NT2/D1 (cell line): ENCODE data around the gene CCAR1.
"Not testable (repeated sequence)": the region's sequence is repeated elsewhere in the genome, so short reads cannot be mapped to it uniquely, and the experiment has no call there.

Source experiments
- DNase-seq: peaks from one replicate; pipeline ENCODE4 v3.0.0-alpha.2; 2011; ENCODE audit warnings: low read depth, low spot score
- H3K27me3 ChIP-seq: 2 replicates; pipeline ENCODE4 v1.6.0; 2011; ENCODE audit warnings: mild to moderate bottlenecking; ENCODE audit not compliant: insufficient read length, insufficient read depth
- H3K36me3 ChIP-seq: 2 replicates; pipeline ENCODE4 v1.6.1; 2011; ENCODE audit warnings: mild to moderate bottlenecking, low read length, mixed read lengths; ENCODE audit not compliant: insufficient read depth, insufficient read length
- H3K4me1 ChIP-seq: 2 replicates; pipeline ENCODE4 v1.5.1; 2011; ENCODE audit not compliant: insufficient read depth, insufficient read length
- H3K4me3 ChIP-seq: 2 replicates; pipeline ENCODE4 v1.5.1; 2011; ENCODE audit warnings: low read depth; ENCODE audit not compliant: insufficient read length
- H3K9ac ChIP-seq: 2 replicates; pipeline ENCODE4 v1.6.0; 2011; ENCODE audit warnings: low read depth; ENCODE audit not compliant: insufficient read length
- H3K9me3 ChIP-seq: 2 replicates; pipeline ENCODE4 v1.5.1; 2011; ENCODE audit warnings: mild to moderate bottlenecking, low read length; ENCODE audit not compliant: insufficient read depth
- SUZ12 ChIP-seq: IDR thresholded peaks from 2 replicates; pipeline ENCODE4 v1.6.1; 2011; ENCODE audit not compliant: insufficient read length, insufficient read depth; ENCODE audit errors: extremely low read depth
- YY1 ChIP-seq: IDR thresholded peaks from 2 replicates; pipeline ENCODE4 v1.6.1; 2011; ENCODE audit not compliant: insufficient read length, insufficient read depth
- ZNF274 ChIP-seq: IDR thresholded peaks from 2 replicates; pipeline ENCODE4 v1.6.1; 2011; ENCODE audit warnings: mild to moderate bottlenecking, low read depth, low read length

CCAR1 gene

GRCh38 chr10:68720793-68721672 is at the start of gene CCAR1:
CCAR1 (plus strand) TSS chr10:68721239; CDS start chr10:68722505, 1,266 bp downstream.
- peak within 1 kb of the TSS; percentile 82 for H3K4me3 ChIP-seq
- peak; percentile 94 for DNase-seq
- TF ChIP-seq YY1 (peak; percentile 49), SUZ12 (no peak)
- H3K36me3 ChIP-seq: peaks cover 20% of the 10 kb centered on the region
- no peaks in the 10 kb centered on the region for H3K9me3 ChIP-seq
- H3K4me1 ChIP-seq: no peaks in the 10 kb centered on the region
- H3K27me3 ChIP-seq: no peaks in the 10 kb centered on the region
- H3K9ac ChIP-seq: peak within 1 kb of the TSS; percentile 95

GRCh38 chr10:68684413-68684812 is 36.6 kb upstream of the CCAR1 start:
- Histone ChIP-seq H3K27me3 (no peaks in the 10 kb centered on the region), H3K4me1 (no peaks in the 10 kb centered on the region), H3K36me3 (peaks cover 46% of the 10 kb centered on the region), H3K9ac (no peak overlapping the region), H3K9me3 (no peaks in the 10 kb centered on the region), H3K4me3 (no peak overlapping the region)
- TF ChIP-seq SUZ12 (no peak), ZNF274 (no peak), YY1 (no peak)
- no peak for DNase-seq

GRCh38 chr10:68696018-68696417 is 25.0 kb upstream of the CCAR1 start:
- Histone ChIP-seq H3K9ac (no peak overlapping the region), H3K27me3 (no peaks in the 10 kb centered on the region), H3K36me3 (peaks cover 14% of the 10 kb centered on the region), H3K9me3 (no peaks in the 10 kb centered on the region), H3K4me1 (no peaks in the 10 kb centered on the region), H3K4me3 (no peak overlapping the region)
- DNase-seq: no peak
- TF ChIP-seq YY1 (no peak), ZNF274 (no peak), SUZ12 (no peak)

- TF ChIP-seq YY1 (no peak), ZNF274 (no peak), SUZ12 (no peak)
- Histone ChIP-seq H3K9me3 (no peaks in the 10 kb centered on the region), H3K9ac (no peak overlapping the region), H3K27me3 (no peaks in the 10 kb centered on the region), H3K4me3 (no peak overlapping the region), H3K36me3 (peaks cover 3% of the 10 kb centered on the region), H3K4me1 (no peaks in the 10 kb centered on the region)
- DNase-seq: no peak
Observed at GRCh38 chr10:68697106-68697505, 23.9 kb upstream of the CCAR1 start.

- Histone ChIP-seq H3K9ac (no peak overlapping the region), H3K36me3 (no peaks in the 10 kb centered on the region), H3K9me3 (no peaks in the 10 kb centered on the region), H3K4me1 (no peaks in the 10 kb centered on the region), H3K27me3 (no peaks in the 10 kb centered on the region), H3K4me3 (no peak overlapping the region)
- DNase-seq: no peak
- TF ChIP-seq ZNF274: no peak
- TF ChIP-seq YY1: no peak
- no peak for TF ChIP-seq SUZ12
Observed at GRCh38 chr10:68700197-68700596, 20.8 kb upstream of the CCAR1 start.

GRCh38 chr10:68705548-68705947 is 15.5 kb upstream of the CCAR1 start:
- no peak for TF ChIP-seq SUZ12
- no peak for TF ChIP-seq YY1
- no peak for TF ChIP-seq ZNF274
- H3K27me3 ChIP-seq: no peaks in the 10 kb centered on the region
- H3K9ac ChIP-seq: no peak overlapping the region
- H3K4me1 ChIP-seq: no peaks in the 10 kb centered on the region
- H3K36me3 ChIP-seq: no peaks in the 10 kb centered on the region
- H3K4me3 ChIP-seq: no peak overlapping the region
- no peak for DNase-seq
- no peaks in the 10 kb centered on the region for H3K9me3 ChIP-seq

GRCh38 chr10:68708987-68709386 is 12.1 kb upstream of the CCAR1 start:
- H3K27me3 ChIP-seq, H3K4me1 ChIP-seq, H3K4me3 ChIP-seq, H3K36me3 ChIP-seq, H3K9ac ChIP-seq, DNase-seq, H3K9me3 ChIP-seq: not testable (repeated sequence)

GRCh38 chr10:68713065-68713464 is 8.0 kb upstream of the CCAR1 start:
- H3K27me3 ChIP-seq, H3K4me3 ChIP-seq, H3K36me3 ChIP-seq, H3K9ac ChIP-seq, H3K4me1 ChIP-seq, H3K9me3 ChIP-seq, DNase-seq: not testable (repeated sequence)
